AG09319 (cell line): ENCODE measurements around the gene NOX1.

Source experiments
- DNase-seq: peaks from one replicate; pipeline ENCODE4 v3.0.0-alpha.2; 2010; ENCODE audit warnings: low read depth; ENCODE audit errors: extremely low read depth
- CTCF ChIP-seq: IDR thresholded peaks from 2 replicates; pipeline ENCODE4 v1.5.1; 2011; ENCODE audit warnings: low read depth, mild to moderate bottlenecking, inconsistent platforms, low read length, moderate library complexity

The NOX1 gene

GRCh38 chrX:100883654-100884053 lies 9.5 kb upstream of the NOX1 start:
- DNase-seq = no peak
- TF ChIP-seq CTCF = no peak

GRCh38 chrX:100880368-100880767 lies 6.2 kb upstream of the NOX1 start:
- TF ChIP-seq CTCF = no peak

GRCh38 chrX:100871594-100872560 lies 2.3 kb downstream of the NOX1 start:
- DNase-seq = no peak
- TF ChIP-seq CTCF = no peak

More at GRCh38 chrX:100880368-100880767, 6.2 kb upstream of the NOX1 start:
- DNase-seq = no peak

- DNase-seq = no peak
Observed at GRCh38 chrX:100870527-100870926, 3.6 kb downstream of the NOX1 start.

GRCh38 chrX:100868273-100868672 lies 5.9 kb downstream of the NOX1 start:
- no peak for DNase-seq
- no peak for TF ChIP-seq CTCF

More at GRCh38 chrX:100870527-100870926, 3.6 kb downstream of the NOX1 start:
- no peak for TF ChIP-seq CTCF

GRCh38 chrX:100864657-100865391 lies 9.3 kb downstream of the NOX1 start:
- DNase-seq = no peak
- no peak for TF ChIP-seq CTCF
